Lower lobe of right lung (tissue), 2 donors: Measurements from ENCODE around the gene SH2D1B. TPM values are rescaled to one million over a fixed set of nuclear protein-coding genes. Genes with fewer than 3 reads are reported as not detected.

Source experiments
- ATAC-seq, 2 donors: fragments of 200-7000 bp; cut with Tn5 transposase; one replicate each; pipeline ENCODE4 v1.9.1; 2020 to 2022; ENCODE audit warnings: mild to moderate bottlenecking in 2 of 2, moderate library complexity in 2 of 2
- DNase-seq: peaks from one replicate; pipeline ENCODE4 v3.0.0-alpha.2; 2020
- H3K27ac ChIP-seq: fragments of 200-600 bp; one replicate; pipeline ENCODE4 v1.8.0; 2022
- H3K27me3 ChIP-seq: fragments of 200-600 bp; one replicate; pipeline ENCODE4 v1.8.0; 2022; ENCODE audit warnings: low read depth
- H3K36me3 ChIP-seq: fragments of 200-600 bp; one replicate; pipeline ENCODE4 v1.8.0; 2022; ENCODE audit warnings: mild to moderate bottlenecking
- H3K4me1 ChIP-seq: fragments of 200-600 bp; one replicate; pipeline ENCODE4 v1.8.0; 2022
- H3K4me3 ChIP-seq: fragments of 200-600 bp; one replicate; pipeline ENCODE4 v1.8.0; 2022; ENCODE audit warnings: mild to moderate bottlenecking
- H3K9me3 ChIP-seq: fragments of 200-600 bp; one replicate; pipeline ENCODE4 v1.8.0; 2022
- CTCF ChIP-seq: fragments of 200-600 bp; IDR thresholded peaks from one replicate; pipeline ENCODE4 v1.8.0; 2022; ENCODE audit warnings: antibody characterized with exemption, mild to moderate bottlenecking
- intact Hi-C: fragments of 100-400 bp; cut with DNase I; formaldehyde crosslinking; loops from one replicate; pipeline ENCODE4 v1.11.0; 2022
- total RNA-seq: library from RNA; stranded (reverse); fragmentation: NEBNext Ultra II Directional; extraction: Animal tissue kit (Norgen Biotek cat#: 25700); gene quantifications from one replicate; pipeline ENCODE4 v1.2.1, GENCODE V29; 2021
- donor health status: DM: no; HTN: yes; CAD: no; lungs with severe emphysema.

The SH2D1B gene
- total RNA-seq, 1 donor from 2014 or later = 1.9 TPM

- Histone ChIP-seq H3K4me3 (no peak overlapping the region), H3K9me3 (no peaks in the 10 kb centered on the region), H3K36me3 (no peaks in the 10 kb centered on the region), H3K27me3 (no peaks in the 10 kb centered on the region), H3K27ac (no peak overlapping the region), H3K4me1 (no peaks in the 10 kb centered on the region)
- no peak for DNase-seq
- no peak for ATAC-seq
- intact Hi-C loops = no loop called here
- TF ChIP-seq CTCF = no peak
Measured at GRCh38 chr1:162374406-162374805, 37.5 kb downstream of the SH2D1B start.

DNA sequence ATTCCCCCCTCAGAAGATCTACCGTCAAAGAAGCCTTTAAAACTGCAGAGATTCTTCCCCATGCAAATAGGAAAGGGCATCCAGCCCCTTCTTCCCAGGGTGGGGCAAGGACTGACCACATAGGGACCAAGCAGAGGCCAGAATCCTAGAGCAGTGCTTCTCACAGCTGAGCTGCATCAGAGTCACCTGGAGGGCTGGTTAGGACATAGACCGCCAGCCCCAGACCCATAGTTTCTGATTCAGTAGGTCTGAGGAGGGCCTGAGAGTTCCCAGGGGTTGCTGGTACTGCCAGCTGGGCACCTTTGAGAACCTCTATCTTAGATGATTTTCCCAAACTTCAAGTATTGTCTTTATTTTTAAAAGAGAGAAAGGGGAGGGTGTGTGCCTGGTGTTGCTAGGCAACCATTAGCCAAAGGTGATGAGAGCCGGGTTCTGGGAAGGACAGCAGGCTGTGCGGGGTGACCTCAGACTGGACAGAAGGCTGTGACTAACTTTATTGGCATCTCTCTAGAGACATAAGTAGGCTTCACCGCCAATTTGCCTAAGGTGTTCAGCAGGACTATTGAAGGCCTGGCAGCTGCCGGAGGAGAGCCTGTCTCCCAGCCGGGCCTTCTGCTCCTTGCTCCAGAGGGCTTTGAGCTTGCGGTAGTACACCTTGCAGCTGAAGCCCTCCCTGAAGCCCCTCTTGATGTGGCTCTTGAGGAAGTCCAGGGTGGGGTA lies 38.2 kb downstream of the SH2D1B start:
- TF ChIP-seq CTCF = no peak
- Histone ChIP-seq H3K4me1 (no peaks in the 10 kb centered on the region), H3K36me3 (no peaks in the 10 kb centered on the region), H3K9me3 (no peaks in the 10 kb centered on the region), H3K27ac (peak overlapping the region; percentile 25), H3K4me3 (no peak overlapping the region), H3K27me3 (no peaks in the 10 kb centered on the region)
- peak; percentile 88 for ATAC-seq
- DNase-seq = peak; percentile 61
- intact Hi-C loops = no loop called here

DNA sequence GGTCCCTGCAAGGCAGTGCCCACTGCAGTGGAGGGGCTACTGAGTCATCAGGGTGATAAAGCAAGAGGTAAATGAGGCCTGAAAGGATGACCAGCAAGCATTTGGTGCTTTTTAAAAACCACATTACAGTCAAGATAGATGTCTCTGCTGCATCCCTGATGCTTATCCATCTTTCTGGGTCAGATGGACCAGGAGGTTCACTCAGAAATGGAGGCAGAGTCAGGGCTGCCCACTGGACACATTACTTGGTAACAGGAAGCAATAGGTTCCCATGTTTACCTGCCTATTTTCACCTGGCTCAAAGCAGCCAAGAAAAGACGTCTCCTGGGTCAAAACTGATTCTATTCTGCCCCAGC lies 38.9 kb downstream of the SH2D1B start:
- no peak overlapping the region for H3K27ac ChIP-seq
- no peak for DNase-seq
- no peaks in the 10 kb centered on the region for H3K4me1 ChIP-seq
- ATAC-seq = no peak
- no peak for TF ChIP-seq CTCF
- no peaks in the 10 kb centered on the region for H3K9me3 ChIP-seq
- no peaks in the 10 kb centered on the region for H3K36me3 ChIP-seq
- no peaks in the 10 kb centered on the region for H3K27me3 ChIP-seq
- H3K4me3 ChIP-seq = no peak overlapping the region
- intact Hi-C loops = no loop called here

GRCh38 chr1:162372159-162373071 lies 39.5 kb downstream of the SH2D1B start:
- no peak for DNase-seq
- no peak for ATAC-seq
- TF ChIP-seq CTCF = no peak
- Histone ChIP-seq H3K4me1 (no peaks in the 10 kb centered on the region), H3K9me3 (no peaks in the 10 kb centered on the region), H3K27ac (no peak overlapping the region), H3K36me3 (no peaks in the 10 kb centered on the region), H3K4me3 (no peak overlapping the region), H3K27me3 (no peaks in the 10 kb centered on the region)
- intact Hi-C loops = no loop called here

DNA sequence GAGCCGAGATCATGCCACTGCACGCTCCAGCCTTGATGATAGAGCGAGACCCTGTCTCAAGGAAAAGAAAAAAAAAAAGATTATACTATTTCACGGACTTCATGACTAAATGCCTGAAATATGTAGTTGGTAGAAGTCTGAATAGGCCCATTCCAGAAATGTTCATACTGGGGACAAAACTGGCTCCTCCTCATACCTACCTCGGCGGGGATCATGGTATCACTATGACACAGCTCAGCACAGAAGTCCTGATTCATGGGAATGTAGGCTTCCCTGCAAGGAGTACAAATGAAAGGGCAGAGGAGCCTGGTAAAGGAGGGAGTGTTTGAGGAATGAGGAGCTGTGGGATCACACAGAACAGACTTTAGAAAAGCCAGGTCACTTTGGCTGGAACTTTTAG lies 40.3 kb downstream of the SH2D1B start:
- no peaks in the 10 kb centered on the region for H3K9me3 ChIP-seq
- H3K27ac ChIP-seq = no peak overlapping the region
- H3K4me3 ChIP-seq = no peak overlapping the region
- H3K36me3 ChIP-seq = no peaks in the 10 kb centered on the region
- TF ChIP-seq CTCF = no peak
- H3K27me3 ChIP-seq = no peaks in the 10 kb centered on the region
- intact Hi-C loops = no loop called here
- DNase-seq (no peak), ATAC-seq (no peak)
- H3K4me1 ChIP-seq = no peaks in the 10 kb centered on the region
